ENCODE measurements around the gene GPR32. TPM values are rescaled to one million over a fixed set of nuclear protein-coding genes. Genes with fewer than 3 reads are reported as not detected.

The GPR32 gene
- total and polyA plus RNA-seq, 10 of the 15 experiments (the other 5 are each of a cell fraction or from before 2014, with no cell fraction given): not detected

DNA sequence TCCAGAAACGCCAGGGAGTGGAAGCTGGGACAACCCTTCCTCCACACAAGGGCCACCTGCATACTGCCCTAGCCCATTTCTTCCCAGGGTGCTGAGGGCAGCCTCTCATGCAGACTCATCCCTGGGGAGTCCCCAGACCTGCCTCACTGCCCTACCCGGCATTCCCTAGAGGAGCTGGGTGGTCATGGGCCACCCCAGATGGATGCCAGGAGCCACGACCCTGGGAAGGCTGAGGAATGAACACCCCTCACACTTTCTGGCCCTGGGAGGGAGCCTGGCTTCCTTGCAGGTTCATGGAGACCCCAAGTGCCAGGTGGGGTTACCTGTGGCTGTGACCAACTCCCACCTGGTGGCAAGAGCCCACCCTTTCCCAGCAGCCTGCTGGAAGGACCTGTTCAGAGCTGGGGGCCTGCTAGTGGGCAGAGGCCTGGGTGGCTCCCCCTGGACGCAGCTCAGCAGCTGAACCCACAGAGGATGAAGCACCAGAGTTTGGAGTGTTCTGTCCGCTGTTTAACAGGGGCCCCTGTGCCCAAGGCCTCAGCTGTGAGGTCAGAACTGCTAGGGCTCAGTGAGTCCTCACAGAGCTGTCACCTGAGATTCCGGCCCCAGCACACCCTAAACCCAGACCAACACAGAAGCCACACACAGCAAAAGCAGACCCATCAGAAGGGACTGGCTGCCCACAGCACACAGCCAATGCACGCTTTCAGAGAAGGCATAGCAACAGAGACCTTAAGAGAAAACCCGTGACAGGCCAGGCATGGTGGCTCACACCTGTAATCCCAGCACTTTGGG, 26.6 kb downstream of the GPR32 start (continued):
- no peak for TF ChIP-seq SREBF2 (IDR thresholded peaks at IDR 0.05; ENCODE audit: low read length)

DNA sequence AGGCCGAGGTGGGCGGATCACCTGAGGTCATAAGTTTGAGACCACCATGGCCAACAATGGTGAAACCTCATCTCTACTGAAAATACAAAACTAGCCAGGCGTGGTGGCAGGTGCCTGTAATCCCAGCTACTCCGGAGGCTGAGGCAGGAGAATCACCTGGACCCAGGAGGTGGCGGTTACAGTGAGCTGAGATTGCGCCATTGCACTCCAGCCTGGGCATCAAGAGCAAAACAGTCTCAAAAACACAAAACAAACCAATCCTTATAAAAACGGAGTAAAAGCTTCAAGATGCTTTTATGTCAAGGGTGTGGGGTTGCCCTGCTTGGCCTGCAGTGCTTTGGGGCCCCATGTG, 27.1 kb downstream of the GPR32 start:
- in situ Hi-C loops (cut with MboI): no loop called here
- intact Hi-C loops (cut with micrococcal nuclease; ENCODE audit: unreplicated experiment): no loop called here
- BruUV-seq (replicated peaks): no TSS peak
- Histone ChIP-seq H3K79me2 (ENCODE audit: control insufficient read depth, insufficient read depth, low read length) (peaks cover 27% of the 10 kb centered on the region), H3K27me3 (replicated peaks in 1 of 2; ENCODE audit: control insufficient read depth in 2 of 2, insufficient read depth in 2 of 2, low read length in 1 of 2) (no peaks in the 10 kb centered on the region), H2AFZ (ENCODE audit: control insufficient read depth, low read depth, low read length) (no peak overlapping the region), H3K9me3 (replicated peaks; ENCODE audit: control insufficient read depth, insufficient read depth, low read length) (no peaks in the 10 kb centered on the region), H3K9ac (ENCODE audit: control insufficient read depth, insufficient read depth, low read length) (no peak overlapping the region), H4K20me1 (ENCODE audit: control insufficient read depth, insufficient read depth) (peaks cover 8% of the 10 kb centered on the region), H3K4me2 (ENCODE audit: control insufficient read depth, insufficient read depth) (no peak overlapping the region), H3K4me3 (no peak overlapping the region), H3K36me3 (ENCODE audit: control insufficient read depth in 2 of 2, insufficient read depth in 2 of 2, low read length in 1 of 2) (peaks cover 26 to 34% of the 10 kb centered on the region in 2 experiments), H3K4me1 (ENCODE audit: control insufficient read depth, insufficient read depth, low read length) (peaks cover 8% of the 10 kb centered on the region), H3K27ac (ENCODE audit: control insufficient read depth, insufficient read depth) (no peak overlapping the region)
- TF ChIP-seq ZSCAN29 (IDR thresholded peaks at IDR 0.05) (no peak), SUZ12 (IDR thresholded peaks at IDR 0.05; ENCODE audit: unreplicated experiment) (no peak), MXI1 (IDR thresholded peaks at IDR 0.05; ENCODE audit: low read depth, low read length) (no peak), IKZF1 (conservative IDR thresholded peaks at IDR 0.05) (no peak), SMARCA5 (IDR thresholded peaks at IDR 0.05) (no peak), NFIC (IDR thresholded peaks at IDR 0.05; ENCODE audit: low read depth, low read length) (no peak), FOXM1 (IDR thresholded peaks at IDR 0.05; ENCODE audit: low read depth, low read length) (no peak), YY1 (IDR thresholded peaks at IDR 0.05; ENCODE audit: low read depth, low read length) (no peak), POLR2A (IDR thresholded peaks at IDR 0.05; ENCODE audit: low read depth, low read length) (no peak), NBN (IDR thresholded peaks at IDR 0.05) (no peak), ESRRA (IDR thresholded peaks at IDR 0.05; ENCODE audit: low read length) (no peak)
- TF ChIP-seq, protein P1, sequence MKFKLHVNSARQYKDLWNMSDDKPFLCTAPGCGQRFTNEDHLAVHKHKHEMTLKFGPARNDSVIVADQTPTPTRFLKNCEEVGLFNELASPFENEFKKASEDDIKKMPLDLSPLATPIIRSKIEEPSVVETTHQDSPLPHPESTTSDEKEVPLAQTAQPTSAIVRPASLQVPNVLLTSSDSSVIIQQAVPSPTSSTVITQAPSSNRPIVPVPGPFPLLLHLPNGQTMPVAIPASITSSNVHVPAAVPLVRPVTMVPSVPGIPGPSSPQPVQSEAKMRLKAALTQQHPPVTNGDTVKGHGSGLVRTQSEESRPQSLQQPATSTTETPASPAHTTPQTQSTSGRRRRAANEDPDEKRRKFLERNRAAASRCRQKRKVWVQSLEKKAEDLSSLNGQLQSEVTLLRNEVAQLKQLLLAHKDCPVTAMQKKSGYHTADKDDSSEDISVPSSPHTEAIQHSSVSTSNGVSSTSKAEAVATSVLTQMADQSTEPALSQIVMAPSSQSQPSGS (IDR thresholded peaks at IDR 0.05; ENCODE audit: low read length): no peak
- TF ChIP-seq, protein P2, sequence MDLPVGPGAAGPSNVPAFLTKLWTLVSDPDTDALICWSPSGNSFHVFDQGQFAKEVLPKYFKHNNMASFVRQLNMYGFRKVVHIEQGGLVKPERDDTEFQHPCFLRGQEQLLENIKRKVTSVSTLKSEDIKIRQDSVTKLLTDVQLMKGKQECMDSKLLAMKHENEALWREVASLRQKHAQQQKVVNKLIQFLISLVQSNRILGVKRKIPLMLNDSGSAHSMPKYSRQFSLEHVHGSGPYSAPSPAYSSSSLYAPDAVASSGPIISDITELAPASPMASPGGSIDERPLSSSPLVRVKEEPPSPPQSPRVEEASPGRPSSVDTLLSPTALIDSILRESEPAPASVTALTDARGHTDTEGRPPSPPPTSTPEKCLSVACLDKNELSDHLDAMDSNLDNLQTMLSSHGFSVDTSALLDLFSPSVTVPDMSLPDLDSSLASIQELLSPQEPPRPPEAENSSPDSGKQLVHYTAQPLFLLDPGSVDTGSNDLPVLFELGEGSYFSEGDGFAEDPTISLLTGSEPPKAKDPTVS (IDR thresholded peaks at IDR 0.05; ENCODE audit: low read depth, low read length): no peak
- 85% methylated on average over 7 of the region's 7 CpGs for WGBS (ENCODE audit: insufficient coverage, insufficient replicate concordance, low lambda C conversion rate, missing lambda C conversion rate)
- ChIA-PET RAD21 (ENCODE audit: unreplicated experiment) (interaction anchor here (6.7 kb wide), 1 partner anchor 124 kb away, joined by 35 read pairs; no protein-coding TSS in a partner anchor), SMC1A (ENCODE audit: uncharacterized antibody, unreplicated experiment) (interaction anchor here (2.0 kb wide), 1 partner anchor 124 kb away, joined by 7 read pairs; no protein-coding TSS in a partner anchor), POLR2A (no interaction called here), CTCF (interaction anchor here (3.4 kb wide), 1 partner anchor 125 kb away, joined by 24 read pairs; no protein-coding TSS in a partner anchor)
- FAIRE-seq (no peak), ATAC-seq (no peak), DNase-seq (ENCODE audit: low read depth, low spot score) (no peak)

Data from GM12878 (cell line).